NCI-H526 (cell line): Measurements from ENCODE around the gene SLC30A1.

Experiments
- DNase-seq, 2 experiments: peaks; one replicate each; lab custom pipeline; 2025; lab: John Stamatoyannopoulos, UW

Gene SLC30A1

DNA sequence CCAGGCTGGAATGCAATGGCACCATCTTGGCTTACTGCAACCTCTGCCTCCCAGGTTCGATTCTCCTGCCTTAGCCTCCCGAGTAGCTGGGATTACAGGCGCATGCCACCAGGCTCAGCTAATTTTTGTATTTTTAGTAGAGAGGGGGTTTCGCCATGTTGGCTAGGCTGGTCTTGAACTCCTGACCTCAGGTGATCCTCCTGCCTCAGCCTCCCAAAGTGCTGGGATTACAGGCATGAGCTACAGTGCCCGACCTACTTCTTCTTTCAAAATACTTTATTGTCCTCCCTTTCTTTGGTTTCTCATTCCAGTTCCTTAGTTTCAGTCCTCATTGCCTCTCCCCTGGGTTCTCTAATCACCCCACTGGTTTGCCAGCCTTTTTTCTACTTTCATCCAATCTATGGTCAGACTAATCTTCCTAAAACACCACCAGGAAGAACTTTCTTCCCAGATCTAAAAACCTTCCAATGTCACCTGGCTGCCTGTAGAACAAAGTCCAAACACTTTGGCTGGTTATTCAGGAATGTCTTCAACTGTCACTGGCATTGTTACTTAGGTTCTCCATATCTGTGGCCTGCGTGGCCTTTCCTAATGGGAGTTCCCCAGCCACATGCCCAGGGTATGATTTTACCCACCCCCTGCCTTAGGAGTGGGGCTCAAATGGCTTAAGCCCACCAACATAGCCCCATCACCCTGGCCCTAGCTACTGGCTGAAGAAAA lies 29.0 kb upstream of the SLC30A1 start:
- DNase-seq = no peak

DNA sequence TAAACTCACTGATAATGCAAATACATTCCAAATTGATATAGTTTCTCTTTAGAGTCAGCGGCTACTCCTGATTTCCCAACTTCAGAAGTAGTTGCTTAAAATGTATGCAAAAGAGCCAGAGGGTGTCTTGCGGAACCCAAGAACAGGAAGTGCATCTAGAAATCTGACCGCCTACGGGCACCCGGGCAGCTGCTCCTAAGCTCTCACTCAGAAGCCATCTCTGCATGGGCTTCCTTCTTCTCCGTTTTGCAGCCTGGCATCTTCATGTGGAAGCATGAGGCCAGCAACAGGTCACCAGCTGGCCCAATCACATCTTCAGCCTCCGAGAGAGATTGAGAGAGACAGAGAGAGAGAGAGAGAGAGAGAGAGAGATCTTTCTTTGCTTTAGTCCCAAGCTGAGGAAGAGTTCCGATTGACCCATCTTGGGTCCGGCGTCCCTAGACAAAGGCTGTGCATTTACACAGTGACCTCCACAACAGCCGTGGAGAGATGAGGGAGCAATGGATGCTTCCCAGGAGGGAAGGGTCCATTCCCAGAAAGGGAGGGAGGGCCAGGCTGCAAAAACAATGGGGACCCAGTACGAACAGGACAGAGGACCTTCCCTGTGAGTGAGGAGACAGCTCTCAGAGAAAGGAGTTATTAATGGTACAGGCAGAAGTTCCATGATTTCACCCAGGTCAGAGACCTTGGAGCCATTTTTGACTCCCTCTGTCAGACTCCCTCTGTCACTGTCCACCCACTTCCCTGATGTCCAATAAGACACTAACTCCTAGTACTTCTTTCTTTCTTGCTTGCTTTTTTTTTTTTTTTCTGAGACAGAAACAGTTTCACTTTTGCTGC lies 28.2 kb upstream of the SLC30A1 start:
- no peak for DNase-seq

DNA sequence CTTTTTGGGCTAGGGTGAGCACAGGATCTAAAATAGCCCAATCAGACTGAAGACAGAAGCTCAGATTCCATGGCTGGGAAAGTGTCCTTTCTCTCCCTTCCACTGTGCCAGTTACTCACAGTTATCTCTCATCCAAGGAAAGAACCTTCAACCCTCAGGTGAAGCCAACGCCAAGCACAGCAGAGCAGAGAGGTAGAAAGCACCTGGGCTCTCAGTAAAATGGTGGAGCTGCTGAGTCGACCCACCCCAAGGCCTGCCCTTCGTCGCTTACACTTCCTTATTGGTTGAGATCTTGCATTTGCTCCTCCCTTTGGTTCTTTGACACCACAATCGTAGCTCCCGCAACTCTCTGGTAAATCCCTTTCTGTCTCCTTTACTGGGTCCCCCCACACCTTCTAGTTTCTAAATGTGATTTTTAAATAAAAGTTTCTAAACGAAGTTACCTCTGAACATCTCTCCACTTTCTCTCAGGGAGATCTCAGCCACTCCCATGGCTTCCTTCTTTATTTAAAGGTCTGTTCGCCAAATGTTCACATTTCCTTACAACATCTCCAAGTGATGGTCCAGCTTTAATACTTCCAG lies 27.5 kb upstream of the SLC30A1 start:
- DNase-seq = no peak

DNA sequence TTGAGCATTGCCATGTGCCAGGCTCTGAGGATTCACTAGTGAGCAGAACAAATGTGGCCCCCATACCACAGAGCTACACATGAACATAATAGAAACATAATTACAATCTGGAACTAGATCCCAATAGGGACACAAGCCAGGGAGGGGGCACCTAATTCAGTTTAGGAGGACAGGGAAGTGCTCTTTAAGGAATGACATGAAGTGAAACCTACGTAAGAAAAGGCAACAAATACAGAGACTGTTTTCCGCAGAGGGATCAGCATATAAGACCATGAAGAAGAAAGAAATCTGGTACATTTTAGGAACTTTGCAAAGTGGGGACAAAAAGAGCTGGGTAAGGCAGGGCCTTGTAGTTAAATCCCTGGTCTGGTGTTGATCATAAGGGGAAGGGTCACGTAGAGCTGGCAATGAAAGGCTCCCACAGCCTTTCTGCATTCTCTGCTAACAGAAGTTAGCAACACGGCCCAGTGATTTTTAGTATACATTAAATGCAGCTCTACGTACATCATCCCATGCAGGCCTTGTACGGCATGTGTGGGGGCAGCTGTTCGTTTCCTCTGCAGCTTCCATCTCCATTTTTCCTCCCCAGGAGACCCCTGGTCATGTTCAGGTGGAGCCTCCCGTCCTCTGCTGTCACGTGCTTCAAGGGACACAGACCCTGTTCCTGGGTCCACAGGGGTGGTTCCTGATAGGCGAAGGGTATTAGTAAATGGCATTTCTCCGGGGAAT lies 26.8 kb upstream of the SLC30A1 start:
- DNase-seq = no peak

DNA sequence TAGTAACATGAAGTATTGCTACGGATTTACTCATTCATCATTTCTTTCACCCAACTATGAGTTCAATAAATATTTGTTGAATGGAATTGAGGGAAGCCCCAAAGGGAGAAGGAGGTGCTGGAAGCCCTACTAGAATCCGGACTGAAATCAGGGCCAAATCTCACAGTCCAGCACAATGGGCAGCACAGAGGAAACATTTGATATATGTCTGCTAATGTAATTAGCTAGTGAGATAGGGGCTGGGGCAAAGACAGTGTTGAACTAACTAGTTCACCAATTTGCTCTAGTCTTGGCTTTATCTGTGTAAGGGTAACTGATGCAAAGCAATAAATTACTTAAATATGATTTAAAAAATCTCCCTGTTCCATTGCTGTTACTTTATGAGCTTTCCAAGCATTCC lies 26.1 kb upstream of the SLC30A1 start:
- DNase-seq = no peak

DNA sequence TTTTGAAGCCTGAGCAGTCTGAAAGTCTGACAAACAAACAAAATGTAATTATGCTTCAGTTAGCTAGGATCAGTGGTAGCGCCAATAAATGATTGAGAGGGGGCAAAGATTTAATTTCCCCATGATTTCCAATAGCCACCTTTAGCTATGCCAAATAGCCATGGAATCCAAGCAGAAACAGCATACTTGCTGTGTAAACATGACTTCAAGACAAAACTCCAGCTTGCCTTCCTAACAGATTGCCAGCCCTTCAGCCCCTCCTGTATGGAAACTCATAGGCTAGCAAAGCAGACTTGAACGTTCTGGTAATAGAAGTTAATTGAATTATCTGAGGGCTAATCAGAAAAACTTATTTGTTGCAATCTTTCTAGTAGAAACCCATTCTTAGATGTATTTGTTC lies 25.6 kb upstream of the SLC30A1 start:
- no peak for DNase-seq

DNA sequence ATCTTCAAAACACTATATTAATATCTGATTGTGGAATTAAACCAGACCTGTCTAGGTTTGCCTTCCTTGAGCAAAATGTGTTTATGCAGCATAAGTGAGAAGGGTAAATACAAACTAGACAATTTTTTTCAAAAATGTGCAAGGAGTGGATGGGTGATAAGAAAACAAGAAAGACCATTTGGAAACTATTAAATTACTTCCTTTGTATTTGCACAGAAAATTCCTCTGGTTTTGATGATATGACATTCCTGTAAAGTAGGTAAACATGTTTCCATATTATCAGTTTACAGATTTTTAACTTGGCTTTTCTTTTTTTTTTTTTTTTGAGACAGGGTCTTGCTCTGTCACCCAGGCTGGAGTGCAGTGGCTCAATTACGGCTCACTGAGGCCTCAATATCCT lies 24.8 kb upstream of the SLC30A1 start:
- DNase-seq = no peak

DNA sequence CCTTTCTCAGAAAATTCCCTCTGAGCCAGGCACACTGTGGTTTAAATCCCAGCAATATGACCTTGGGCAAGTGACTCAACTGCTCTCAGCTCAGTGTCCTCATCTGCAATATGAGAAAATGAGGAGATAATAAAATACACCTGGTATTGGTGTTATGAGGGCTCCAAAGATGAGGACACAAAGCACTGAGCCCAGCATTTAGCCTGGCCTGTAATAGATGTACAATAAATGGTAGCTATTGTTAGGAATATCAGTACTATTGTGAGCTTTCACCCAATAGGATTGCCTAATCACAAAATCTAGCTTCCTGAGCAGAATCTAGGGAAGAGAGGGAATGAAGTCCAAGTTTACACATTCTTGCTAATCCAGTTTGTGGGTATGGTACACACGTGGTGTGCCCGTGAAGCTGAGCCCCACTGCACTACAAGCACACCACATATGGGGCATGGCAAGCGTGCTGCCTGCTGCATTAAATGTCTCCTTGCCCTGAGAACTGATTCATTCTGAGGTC lies 24.3 kb upstream of the SLC30A1 start:
- no peak for DNase-seq

DNA sequence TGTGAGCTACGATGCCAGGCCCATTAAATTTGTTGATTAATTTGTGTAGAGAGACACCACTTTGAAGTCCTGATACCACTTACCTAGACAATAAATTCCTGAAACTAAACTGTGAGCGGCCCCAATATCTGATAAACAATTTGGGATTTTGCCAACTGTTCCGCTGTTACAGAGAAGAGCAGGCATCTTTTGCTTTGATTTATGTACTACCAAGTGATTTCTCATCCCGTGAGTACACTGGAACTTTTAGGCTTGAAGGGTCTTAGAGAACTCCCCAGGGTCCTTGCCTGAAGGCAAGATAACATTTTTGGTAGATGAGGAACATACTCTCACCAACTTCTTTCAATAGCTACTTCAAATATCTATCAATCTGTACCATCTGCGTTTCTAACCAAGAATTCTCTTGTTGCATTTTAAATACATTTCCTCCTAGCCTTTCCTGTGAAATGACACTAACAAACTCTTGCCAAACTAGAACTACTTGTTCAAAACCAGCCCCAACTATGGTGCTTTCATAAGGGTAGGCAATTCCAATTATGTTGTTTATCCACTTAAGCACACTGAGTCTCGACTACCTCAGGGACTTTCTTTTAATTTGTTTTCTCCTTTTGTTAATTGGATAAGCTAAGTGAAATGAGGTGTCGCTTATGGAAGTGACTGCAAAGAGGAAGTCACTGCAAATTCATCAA lies 23.2 kb upstream of the SLC30A1 start:
- no peak for DNase-seq

DNA sequence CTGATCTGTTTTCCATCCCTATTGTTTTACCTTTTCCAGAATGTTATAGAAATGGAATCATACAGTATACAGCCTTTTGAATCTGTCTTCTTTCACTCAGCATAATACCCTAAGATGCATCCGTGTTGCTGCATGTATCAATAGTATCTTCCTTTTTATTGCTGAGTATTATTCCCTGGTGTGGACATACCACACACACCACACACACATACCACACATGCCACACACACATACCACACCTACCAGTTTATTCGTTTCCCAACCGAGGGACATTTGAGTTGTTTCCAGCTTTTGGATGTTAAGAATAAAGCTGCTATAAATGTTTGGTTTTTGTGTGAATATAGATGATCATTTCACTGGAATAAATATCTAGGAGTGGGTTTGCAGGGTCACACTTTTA lies 22.2 kb upstream of the SLC30A1 start:
- DNase-seq = no peak

DNA sequence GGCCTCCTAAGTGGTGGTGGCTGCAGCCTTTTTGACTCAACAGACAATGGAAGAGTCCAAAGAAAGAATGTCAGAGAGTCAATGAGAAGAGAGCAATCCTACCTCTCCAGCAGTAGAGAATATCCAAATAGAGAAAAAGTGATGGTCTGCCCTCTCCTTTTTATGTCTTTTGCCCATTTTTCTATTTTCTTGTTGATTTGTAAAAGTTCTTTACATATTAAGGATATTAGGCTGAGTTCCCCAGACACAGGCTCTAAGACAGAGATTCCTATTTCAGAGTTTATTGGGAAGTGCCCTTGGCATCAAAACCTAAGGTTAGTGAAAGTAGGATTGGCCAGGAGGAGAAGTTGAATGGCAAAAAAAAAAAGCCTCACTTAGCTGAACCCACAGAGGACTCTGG lies 20.3 kb upstream of the SLC30A1 start:
- DNase-seq = no peak

DNA sequence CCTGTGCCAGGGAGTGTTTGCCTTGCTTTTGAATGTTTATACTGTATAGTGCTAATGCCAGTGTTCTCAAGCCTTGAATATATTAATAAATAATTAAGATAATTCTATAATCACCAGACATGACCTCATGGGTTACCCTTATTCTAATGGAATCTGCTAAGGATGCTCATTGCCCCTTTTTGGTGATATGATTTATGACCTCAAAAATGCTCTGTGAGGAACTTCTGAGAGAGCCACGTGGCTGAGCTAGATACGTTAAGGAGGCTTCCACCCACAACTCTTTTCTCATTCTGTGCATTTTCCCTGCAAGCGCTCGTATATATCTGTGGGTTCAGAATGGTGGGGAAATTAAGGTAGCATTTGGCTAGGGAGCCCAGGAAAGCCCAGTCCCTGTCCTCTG lies 19.6 kb upstream of the SLC30A1 start:
- DNase-seq = no peak

DNA sequence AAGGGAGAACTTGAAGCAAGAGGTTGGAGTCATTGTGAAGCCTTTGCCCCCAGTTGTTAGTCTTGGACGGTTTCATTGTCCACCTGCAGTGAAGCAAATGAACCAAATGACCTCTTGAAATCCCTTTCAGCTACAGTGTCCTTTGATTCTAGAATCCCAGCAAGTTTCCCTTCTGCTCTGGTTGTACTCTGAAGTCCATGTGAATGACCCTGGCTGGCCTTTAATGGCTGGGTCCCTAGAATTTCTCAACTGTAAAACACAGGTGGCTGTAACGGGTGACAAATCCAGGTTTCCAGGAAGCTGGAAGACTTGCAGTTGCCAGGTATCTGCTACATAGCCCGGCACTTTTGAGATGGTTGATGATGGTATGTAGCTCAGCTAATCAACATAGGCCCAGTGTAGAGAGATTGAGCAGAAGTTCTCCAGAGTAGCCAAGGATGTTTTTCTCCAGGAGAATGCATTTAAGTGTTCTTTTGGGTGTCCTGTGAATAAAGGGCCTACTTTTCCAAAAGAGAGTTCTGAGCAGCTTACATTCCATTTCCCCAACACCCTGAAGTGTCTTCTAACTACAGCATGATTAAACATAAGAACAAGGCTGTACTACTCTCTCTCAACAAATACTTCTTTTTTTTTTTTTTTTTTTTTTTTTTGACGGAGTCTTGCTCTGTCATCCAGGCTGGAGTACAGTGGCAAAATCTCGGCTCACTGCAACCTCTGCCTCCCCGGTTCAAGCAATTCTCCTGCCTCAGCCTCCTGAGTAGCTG lies 17.6 kb upstream of the SLC30A1 start:
- no peak for DNase-seq

DNA sequence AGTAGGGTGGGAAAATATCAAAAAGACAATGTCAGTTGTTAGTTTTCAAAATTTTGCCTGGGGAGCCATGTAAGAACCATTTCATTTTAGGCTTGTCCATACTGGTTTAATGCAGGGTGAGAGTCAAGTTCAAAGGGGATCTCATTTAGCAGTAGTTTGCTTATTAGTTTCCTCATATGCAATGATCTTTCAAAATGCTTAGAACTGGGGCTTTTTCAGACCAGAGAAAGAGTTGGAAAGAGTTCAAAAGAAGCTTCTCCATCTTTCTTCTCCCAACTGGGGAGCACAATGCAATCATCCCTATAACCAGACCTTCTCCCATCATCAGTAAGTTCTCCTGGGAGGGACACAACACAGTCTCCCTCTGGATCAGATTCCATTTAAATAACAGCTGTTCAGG lies 16.5 kb upstream of the SLC30A1 start:
- DNase-seq = no peak

DNA sequence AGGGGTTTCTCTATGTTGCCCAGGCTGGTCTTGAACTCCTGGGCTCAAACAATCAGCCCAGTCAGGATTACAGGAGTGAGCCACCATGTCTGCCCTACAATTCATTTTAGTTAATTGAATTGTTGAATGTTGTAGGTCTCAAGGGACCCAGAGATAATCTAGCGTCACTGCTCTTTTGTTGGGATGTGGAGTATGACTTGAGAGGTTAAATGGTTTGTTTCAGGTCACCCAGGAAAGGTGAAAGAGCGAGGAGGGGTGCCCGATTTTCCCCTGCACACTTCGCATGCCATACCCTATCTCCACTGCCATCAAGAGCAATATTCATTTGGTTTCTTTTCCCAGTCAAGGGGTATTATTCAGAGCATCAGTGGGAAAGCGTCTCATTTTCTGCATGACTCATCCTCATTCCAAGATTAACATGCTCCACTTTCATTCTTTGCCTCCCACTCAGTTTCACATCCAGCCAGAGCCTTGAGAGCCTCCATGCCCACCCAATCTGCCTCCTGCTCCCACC lies 13.1 kb upstream of the SLC30A1 start:
- DNase-seq = no peak

DNA sequence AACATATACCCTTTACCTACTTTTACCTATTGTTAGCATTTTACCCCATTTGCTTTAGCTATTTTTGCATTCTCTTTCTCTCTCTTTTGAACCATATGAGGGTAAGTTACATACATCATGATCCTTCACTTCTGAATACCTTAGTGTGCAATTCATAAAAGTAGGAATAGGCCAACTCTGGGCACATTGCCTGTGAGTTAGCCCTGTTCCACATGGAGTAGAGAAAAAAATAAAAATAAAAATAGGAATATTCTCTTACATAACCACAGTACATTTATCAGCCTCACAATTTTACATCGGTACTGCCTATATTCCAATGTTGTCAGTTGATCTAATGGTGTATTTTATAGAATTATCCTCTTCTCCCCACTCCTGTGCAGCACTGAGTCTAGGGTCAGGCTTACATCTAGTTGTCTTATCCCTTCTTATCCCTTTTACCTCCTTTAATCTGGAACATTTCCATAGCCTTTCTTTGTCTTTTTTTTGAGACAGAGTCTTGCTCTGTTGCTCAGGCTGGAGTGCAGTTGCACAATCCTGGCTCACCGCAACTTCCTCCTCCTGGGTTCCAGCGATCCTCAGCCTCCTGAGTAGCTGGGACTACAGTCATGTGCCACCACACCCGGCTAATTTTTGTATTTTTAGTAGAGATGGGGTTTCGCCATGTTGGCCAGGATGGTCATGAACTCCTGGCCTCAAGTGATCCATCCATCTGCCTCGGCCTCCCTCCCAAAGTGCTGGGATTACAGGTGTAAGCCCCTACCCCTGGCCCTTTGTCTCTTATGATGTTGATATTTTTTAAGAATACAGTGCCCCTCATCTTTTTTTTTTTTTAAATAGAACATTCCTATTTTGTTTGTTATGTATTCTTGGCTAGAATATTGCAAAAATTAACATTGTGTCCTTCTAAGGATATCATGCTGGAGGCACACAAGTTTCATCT lies 11.1 kb upstream of the SLC30A1 start:
- no peak for DNase-seq

DNA sequence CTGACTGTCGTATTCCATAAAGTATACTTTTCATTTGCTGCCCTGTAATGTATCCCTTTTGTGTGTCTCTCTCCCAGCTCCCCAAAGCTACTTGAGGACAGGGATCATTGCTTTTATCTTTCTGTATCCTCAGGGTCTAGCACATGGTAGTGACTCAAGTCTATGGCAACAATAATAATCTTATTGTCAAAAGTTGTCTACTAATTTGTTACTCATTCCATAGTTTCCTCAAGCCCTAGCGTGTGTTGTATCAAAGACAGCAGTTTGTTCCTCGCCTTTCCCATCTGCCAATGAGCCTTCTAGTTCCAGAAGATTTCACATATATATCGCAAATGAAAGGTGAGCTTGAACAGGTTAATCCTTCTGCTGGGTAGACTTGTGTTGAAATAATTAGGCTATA lies 9.8 kb upstream of the SLC30A1 start:
- DNase-seq = no peak

DNA sequence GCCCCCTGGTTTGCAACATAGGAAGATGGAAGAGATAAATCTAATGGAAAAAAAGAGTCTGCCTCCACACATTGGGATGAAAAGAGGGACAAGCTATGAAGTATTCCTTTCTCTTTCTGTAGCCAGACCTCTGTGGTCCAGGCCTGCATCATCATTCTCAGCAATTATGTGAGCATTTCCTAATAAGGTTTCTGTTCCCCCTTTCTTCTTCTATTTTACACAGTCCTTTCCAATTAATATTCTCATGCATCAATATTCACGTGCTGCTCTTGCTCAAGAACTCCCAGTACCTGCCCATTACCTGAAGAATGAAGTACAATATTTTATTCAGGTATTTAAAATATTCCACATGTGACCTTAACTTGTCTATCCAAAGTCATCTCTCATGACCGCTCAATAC lies 8.2 kb upstream of the SLC30A1 start:
- no peak for DNase-seq

DNA sequence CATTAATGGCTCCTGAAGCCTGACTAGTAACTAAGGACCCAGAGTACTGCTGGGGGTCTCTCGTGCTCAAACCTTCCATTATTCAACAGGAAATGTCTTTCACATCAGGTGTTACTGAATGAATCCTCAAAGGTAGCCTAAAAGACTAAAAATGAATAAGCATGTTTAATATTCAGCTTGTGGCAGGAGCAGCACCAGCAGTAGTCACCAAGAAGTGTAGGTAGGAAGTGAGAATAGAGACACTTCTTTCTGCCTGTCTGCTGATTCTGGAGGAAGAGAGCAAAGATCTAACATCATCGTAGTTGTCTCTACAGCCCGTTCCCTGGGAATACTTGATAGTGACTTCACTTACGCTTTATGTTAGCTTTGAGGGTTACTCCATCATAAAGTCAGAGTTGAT lies 7.6 kb upstream of the SLC30A1 start:
- DNase-seq = no peak
